ENCODE measurements around the gene EVA1C. TPM values are rescaled to one million over a fixed set of nuclear protein-coding genes. Genes with fewer than 3 reads are reported as not detected.

EVA1C gene
- total and polyA plus RNA-seq, 9 of the 15 experiments (the other 6 are each of a cell fraction or from before 2014, with no cell fraction given), result 0.22 TPM; not detected in 8

- no peak for TF ChIP-seq ZNF518B (CRISPR knock-in tag; IDR thresholded peaks at IDR 0.05)
- TF ChIP-seq ZNF354B (CRISPR knock-in tag; IDR thresholded peaks at IDR 0.05), result 0 out of 2 replicates have a peak, but pooled peaks have one; percentile 3
- TF ChIP-seq, protein P1, sequence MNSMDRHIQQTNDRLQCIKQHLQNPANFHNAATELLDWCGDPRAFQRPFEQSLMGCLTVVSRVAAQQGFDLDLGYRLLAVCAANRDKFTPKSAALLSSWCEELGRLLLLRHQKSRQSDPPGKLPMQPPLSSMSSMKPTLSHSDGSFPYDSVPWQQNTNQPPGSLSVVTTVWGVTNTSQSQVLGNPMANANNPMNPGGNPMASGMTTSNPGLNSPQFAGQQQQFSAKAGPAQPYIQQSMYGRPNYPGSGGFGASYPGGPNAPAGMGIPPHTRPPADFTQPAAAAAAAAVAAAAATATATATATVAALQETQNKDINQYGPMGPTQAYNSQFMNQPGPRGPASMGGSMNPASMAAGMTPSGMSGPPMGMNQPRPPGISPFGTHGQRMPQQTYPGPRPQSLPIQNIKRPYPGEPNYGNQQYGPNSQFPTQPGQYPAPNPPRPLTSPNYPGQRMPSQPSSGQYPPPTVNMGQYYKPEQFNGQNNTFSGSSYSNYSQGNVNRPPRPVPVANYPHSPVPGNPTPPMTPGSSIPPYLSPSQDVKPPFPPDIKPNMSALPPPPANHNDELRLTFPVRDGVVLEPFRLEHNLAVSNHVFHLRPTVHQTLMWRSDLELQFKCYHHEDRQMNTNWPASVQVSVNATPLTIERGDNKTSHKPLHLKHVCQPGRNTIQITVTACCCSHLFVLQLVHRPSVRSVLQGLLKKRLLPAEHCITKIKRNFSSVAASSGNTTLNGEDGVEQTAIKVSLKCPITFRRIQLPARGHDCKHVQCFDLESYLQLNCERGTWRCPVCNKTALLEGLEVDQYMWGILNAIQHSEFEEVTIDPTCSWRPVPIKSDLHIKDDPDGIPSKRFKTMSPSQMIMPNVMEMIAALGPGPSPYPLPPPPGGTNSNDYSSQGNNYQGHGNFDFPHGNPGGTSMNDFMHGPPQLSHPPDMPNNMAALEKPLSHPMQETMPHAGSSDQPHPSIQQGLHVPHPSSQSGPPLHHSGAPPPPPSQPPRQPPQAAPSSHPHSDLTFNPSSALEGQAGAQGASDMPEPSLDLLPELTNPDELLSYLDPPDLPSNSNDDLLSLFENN (IDR thresholded peaks at IDR 0.05; ENCODE audit: low read depth in 2 of 2, low read length in 2 of 2), result 0 out of 4 replicates have a peak, but pooled peaks of 1 of the 2 experiments have one; percentile 40
- TF ChIP-seq ATF7 (IDR thresholded peaks at IDR 0.05), result peak; percentile 67
- no peak for TF ChIP-seq NFYB (IDR thresholded peaks at IDR 0.05; ENCODE audit: extremely low read depth, insufficient read length)
- TF ChIP-seq AFF4 (CRISPR knock-in tag; IDR thresholded peaks at IDR 0.05), result no peak
- TF ChIP-seq ID3 (CRISPR knock-in tag; IDR thresholded peaks at IDR 0.05), result no peak
- TF ChIP-seq ID3 (tag; IDR thresholded peaks at IDR 0.05), result peak; percentile 90; the same call in 1 of the 2 replicates
- TF ChIP-seq GTF3C2 (IDR thresholded peaks at IDR 0.05; ENCODE audit: borderline replicate concordance, extremely low read depth, insufficient read length), result no peak
- TF ChIP-seq ZNF165 (CRISPR knock-in tag; IDR thresholded peaks at IDR 0.05; ENCODE audit: borderline replicate concordance), result no peak
- no peak for TF ChIP-seq ZNF436 (CRISPR knock-in tag; IDR thresholded peaks at IDR 0.05)
Measured at GRCh38 chr21:32392880-32393676, 19.4 kb upstream of the EVA1C start, which contains the start of gene URB1 (continued).
